ENCODE measurements around the gene PPP4R3B. TPM values are rescaled to one million over a fixed set of nuclear protein-coding genes. Genes with fewer than 3 reads are reported as not detected.
"Not testable (repeated sequence)": the region's sequence is repeated elsewhere in the genome, so short reads cannot be mapped to it uniquely, and the experiment has no call there.

PPP4R3B gene
- total RNA-seq, 1 donor from 2014 or later: 42.5 TPM

DNA sequence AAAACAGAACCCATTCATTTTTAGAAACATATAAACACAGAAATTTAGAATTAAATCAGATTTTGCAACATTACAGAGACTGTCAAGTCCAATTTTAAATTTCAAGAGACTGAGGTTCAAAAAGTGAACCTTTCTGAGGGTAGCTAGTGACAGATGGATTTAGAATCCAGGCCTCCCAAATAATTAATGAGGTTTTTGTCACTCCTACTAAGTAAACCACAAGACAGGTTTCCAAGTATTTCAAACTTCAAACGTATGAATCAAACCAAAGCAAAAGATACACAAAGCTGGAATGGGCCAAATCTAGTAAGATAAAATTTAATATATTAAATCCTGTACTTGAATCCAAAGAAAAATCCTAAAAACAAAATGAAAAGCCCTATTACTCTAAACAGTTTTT lies 25.3 kb downstream of the PPP4R3B start:
- DNase-seq (ENCODE audit: low read depth): no peak
- Histone ChIP-seq H3K27me3 (ENCODE audit: control insufficient read depth, insufficient read depth, low read length) (no peaks in the 10 kb centered on the region), H3K4me3 (ENCODE audit: low read depth, low read length) (no peak overlapping the region), H3K36me3 (ENCODE audit: control insufficient read depth, insufficient read depth, low read length) (no peaks in the 10 kb centered on the region)
- TF ChIP-seq, protein P1, sequence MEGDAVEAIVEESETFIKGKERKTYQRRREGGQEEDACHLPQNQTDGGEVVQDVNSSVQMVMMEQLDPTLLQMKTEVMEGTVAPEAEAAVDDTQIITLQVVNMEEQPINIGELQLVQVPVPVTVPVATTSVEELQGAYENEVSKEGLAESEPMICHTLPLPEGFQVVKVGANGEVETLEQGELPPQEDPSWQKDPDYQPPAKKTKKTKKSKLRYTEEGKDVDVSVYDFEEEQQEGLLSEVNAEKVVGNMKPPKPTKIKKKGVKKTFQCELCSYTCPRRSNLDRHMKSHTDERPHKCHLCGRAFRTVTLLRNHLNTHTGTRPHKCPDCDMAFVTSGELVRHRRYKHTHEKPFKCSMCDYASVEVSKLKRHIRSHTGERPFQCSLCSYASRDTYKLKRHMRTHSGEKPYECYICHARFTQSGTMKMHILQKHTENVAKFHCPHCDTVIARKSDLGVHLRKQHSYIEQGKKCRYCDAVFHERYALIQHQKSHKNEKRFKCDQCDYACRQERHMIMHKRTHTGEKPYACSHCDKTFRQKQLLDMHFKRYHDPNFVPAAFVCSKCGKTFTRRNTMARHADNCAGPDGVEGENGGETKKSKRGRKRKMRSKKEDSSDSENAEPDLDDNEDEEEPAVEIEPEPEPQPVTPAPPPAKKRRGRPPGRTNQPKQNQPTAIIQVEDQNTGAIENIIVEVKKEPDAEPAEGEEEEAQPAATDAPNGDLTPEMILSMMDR (IDR thresholded peaks at IDR 0.05; ENCODE audit: insufficient read depth, low read length, poor library complexity, severe bottlenecking): no peak

DNA sequence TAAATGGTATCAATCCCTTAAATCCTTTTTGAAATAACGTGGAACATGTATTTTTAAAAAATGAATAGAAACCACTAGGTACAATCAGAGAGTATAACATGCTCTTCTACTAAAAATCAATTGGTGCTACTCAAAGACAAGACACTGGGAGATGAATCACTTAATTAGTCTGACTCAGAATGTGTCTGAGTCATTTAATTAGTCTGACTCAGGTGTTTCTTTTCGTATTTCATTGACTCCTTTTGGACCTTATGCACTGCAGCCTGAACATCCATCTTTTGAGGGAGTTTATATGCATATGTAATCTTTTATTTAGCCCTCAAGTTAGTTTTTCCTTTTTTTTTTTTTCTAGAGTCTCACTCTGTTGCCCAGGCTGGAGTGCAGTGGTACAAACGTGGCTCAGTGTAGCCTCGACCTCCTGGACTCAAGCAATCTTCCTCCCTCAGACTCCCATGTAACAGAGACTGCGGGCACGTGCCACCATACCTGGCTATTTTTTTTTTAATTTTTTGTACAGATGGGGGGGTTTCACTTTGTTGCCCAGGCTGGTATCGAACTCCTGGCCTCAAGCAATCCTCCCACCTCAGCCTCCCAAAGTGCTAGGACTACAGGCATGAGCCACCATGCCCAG lies 26.5 kb downstream of the PPP4R3B start:
- H3K36me3 ChIP-seq (ENCODE audit: control insufficient read depth, insufficient read depth, low read length): no peaks in the 10 kb centered on the region
- no peak overlapping the region for H3K4me3 ChIP-seq (ENCODE audit: low read depth, low read length)
- TF ChIP-seq, protein P1 (IDR thresholded peaks at IDR 0.05; ENCODE audit: insufficient read depth, low read length, poor library complexity, severe bottlenecking): no peak
- H3K27me3 ChIP-seq (ENCODE audit: control insufficient read depth, insufficient read depth, low read length): no peaks in the 10 kb centered on the region
- DNase-seq (ENCODE audit: low read depth): peak; percentile 41

DNA sequence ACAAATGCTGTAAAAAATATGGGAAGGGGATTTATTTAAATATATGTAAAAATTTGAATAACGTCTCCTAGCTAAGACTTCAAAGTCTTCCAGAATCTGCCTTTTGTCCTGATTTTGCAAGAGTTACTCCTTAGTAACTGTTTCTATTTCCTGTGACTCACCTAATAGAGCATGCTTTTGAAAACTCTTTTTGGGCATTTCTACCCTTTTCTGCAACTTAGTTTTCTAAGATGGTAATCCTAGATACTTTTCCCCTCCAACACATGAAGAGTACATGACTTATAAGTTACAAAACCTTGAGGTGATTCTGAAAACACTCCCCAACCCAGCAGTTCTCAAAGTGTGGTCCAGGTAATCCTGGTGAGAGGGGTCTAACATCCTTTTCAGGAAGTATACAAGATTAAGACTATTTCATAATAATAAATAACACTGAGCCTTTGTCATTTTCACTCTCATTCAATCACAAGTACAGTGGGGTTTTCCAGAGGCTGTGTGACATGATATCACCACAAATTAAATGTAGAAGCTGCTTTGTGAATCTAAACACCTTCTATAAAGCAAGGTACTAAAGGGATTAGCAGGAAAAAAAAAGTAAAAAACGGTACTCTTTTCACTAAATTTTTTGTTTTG lies 31.9 kb downstream of the PPP4R3B start:
- Histone ChIP-seq H3K4me3 (ENCODE audit: low read depth, low read length) (no peak overlapping the region), H3K27me3 (ENCODE audit: control insufficient read depth, insufficient read depth, low read length) (no peaks in the 10 kb centered on the region), H3K36me3 (ENCODE audit: control insufficient read depth, insufficient read depth, low read length) (no peaks in the 10 kb centered on the region)
- TF ChIP-seq, protein P1 (IDR thresholded peaks at IDR 0.05; ENCODE audit: insufficient read depth, low read length, poor library complexity, severe bottlenecking): no peak
- peak; percentile 18 for DNase-seq (ENCODE audit: low read depth)

DNA sequence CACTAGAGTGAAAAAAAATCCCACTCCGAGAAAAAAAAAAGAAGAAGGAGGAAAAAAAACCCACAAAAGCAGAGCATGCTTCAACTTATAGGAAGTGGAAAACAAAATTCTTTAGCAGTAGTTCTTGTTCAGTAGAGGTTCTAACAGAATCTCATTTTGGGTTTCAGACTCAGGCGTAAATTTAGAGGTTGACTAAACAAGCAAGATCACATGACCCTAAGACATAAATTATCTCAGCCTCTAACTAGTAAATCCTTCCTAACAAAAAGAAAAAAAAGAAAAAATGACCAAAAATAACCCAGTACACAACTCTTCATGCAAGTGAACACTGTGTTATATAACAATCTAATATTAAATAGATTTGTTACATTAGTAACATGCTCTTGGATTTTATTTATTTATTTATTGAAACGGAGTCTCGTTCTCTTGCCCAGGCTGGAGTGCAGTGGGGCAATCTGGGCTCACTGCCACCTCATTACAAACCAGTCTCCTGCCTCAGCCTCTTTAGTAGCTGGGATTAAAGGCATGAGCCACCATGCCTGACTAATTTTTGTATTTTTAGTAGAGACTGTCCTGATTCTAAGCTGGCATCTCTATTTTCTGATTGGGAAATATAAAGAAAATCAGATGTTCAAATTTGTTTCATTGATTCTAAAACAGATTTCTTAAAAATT lies 35.4 kb downstream of the PPP4R3B start:
- TF ChIP-seq, protein P1 (IDR thresholded peaks at IDR 0.05; ENCODE audit: insufficient read depth, low read length, poor library complexity, severe bottlenecking): no peak
- Histone ChIP-seq H3K27me3 (ENCODE audit: control insufficient read depth, insufficient read depth, low read length) (no peaks in the 10 kb centered on the region), H3K36me3 (ENCODE audit: control insufficient read depth, insufficient read depth, low read length) (no peaks in the 10 kb centered on the region), H3K4me3 (ENCODE audit: low read depth, low read length) (no peak overlapping the region)
- DNase-seq (ENCODE audit: low read depth): no peak

DNA sequence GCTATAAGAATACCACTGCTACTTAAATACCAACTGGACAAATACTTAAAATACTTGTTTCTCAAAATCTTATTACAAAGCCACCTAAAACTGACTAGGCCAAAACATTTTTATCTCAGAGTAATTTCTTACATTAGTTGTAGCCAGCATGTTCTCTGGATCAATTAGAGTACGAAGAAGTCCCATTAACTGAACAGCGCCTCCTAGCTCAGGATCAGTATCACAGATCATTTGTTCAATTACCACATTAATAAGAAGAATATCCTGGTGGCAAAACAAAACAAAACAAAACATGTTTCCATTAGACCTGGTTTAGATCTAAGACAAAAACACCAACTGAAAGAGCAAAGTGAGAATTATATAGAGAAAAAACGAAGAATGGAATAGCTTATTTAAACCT lies 36.0 kb downstream of the PPP4R3B start:
- TF ChIP-seq, protein P1 (IDR thresholded peaks at IDR 0.05; ENCODE audit: insufficient read depth, low read length, poor library complexity, severe bottlenecking): peak; percentile 34
- no peak for DNase-seq (ENCODE audit: low read depth)
- no peaks in the 10 kb centered on the region for H3K36me3 ChIP-seq (ENCODE audit: control insufficient read depth, insufficient read depth, low read length)
- no peaks in the 10 kb centered on the region for H3K27me3 ChIP-seq (ENCODE audit: control insufficient read depth, insufficient read depth, low read length)
- no peak overlapping the region for H3K4me3 ChIP-seq (ENCODE audit: low read depth, low read length)

DNA sequence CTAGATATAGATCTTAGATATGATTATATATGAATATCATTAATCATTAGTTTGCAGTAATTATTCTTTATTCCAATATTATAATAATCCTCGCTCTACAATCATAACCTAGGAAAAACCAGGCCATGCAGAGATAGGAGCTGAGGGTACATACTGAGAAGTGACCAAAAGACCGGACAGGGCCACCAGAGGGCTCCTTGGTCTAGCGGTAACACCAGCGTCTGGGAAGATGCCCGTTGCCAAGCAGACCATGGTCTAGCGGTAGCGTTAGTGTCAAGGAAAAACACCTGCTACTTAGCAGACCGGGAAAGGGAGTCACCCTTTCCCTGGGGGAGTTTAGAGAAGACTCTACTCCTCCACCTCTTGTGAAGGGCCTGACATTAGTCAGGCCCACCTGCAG lies 48.4 kb downstream of the PPP4R3B start:
- H3K4me3 ChIP-seq (ENCODE audit: low read depth, low read length); H3K36me3 ChIP-seq (ENCODE audit: control insufficient read depth, insufficient read depth, low read length); DNase-seq (ENCODE audit: low read depth); H3K27me3 ChIP-seq (ENCODE audit: control insufficient read depth, insufficient read depth, low read length): not testable (repeated sequence)

All from kidney epithelial cell (primary cell).